ENCODE measurements around the gene COPS3.

The COPS3 gene

GRCh38 chr17:17300624-17301568 lies 19.9 kb upstream of the COPS3 start:
- Histone ChIP-seq H3K27ac (replicated peaks) (no peak overlapping the region), H3K4me3 (replicated peaks; ENCODE audit: insufficient read depth, low read length) (no peak overlapping the region)

DNA sequence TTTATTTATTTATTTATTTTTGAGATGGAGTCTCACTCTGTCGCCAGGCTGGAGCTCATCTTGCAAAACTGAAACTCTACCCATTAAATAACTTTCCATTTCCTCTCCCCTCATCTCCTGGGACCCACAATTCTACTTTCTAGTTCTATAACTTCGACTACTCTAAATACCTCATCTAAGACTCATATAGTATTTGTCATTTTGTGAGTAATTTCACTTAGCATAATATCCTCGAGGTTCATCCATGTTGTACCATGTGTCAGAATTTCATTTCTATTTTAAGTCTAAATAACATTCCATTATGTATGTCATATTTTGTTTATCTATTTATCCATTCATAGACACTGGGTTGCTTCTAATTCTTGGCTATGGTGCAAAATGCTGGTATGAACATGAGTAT lies 17.1 kb upstream of the COPS3 start:
- Histone ChIP-seq H3K27me3 (ENCODE audit: insufficient read depth, poor library complexity, severe bottlenecking) (no peaks in the 10 kb centered on the region), H3K27ac (replicated peaks) (no peak overlapping the region), H3K4me3 (replicated peaks; ENCODE audit: insufficient read depth, low read length) (no peak overlapping the region)
- DNase-seq (ENCODE audit: low read depth in 1 of 2, low spot score in 1 of 2) = no peak
- TF ChIP-seq CTCF (IDR thresholded peaks at IDR 0.05; ENCODE audit: insufficient read depth, low read length) = no peak
- TF ChIP-seq SPI1 (IDR thresholded peaks at IDR 0.05; ENCODE audit: borderline replicate concordance, low read depth) = no peak
- TF ChIP-seq, protein P1, sequence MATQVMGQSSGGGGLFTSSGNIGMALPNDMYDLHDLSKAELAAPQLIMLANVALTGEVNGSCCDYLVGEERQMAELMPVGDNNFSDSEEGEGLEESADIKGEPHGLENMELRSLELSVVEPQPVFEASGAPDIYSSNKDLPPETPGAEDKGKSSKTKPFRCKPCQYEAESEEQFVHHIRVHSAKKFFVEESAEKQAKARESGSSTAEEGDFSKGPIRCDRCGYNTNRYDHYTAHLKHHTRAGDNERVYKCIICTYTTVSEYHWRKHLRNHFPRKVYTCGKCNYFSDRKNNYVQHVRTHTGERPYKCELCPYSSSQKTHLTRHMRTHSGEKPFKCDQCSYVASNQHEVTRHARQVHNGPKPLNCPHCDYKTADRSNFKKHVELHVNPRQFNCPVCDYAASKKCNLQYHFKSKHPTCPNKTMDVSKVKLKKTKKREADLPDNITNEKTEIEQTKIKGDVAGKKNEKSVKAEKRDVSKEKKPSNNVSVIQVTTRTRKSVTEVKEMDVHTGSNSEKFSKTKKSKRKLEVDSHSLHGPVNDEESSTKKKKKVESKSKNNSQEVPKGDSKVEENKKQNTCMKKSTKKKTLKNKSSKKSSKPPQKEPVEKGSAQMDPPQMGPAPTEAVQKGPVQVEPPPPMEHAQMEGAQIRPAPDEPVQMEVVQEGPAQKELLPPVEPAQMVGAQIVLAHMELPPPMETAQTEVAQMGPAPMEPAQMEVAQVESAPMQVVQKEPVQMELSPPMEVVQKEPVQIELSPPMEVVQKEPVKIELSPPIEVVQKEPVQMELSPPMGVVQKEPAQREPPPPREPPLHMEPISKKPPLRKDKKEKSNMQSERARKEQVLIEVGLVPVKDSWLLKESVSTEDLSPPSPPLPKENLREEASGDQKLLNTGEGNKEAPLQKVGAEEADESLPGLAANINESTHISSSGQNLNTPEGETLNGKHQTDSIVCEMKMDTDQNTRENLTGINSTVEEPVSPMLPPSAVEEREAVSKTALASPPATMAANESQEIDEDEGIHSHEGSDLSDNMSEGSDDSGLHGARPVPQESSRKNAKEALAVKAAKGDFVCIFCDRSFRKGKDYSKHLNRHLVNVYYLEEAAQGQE (IDR thresholded peaks at IDR 0.05; ENCODE audit: insufficient replicate concordance, low read depth) = no peak

More at GRCh38 chr17:17300624-17301568, 19.9 kb upstream of the COPS3 start:
- no peaks in the 10 kb centered on the region for H3K27me3 ChIP-seq (ENCODE audit: insufficient read depth, poor library complexity, severe bottlenecking)
- DNase-seq (ENCODE audit: low read depth in 1 of 2, low spot score in 1 of 2) = no peak
- TF ChIP-seq CTCF (IDR thresholded peaks at IDR 0.05; ENCODE audit: insufficient read depth, low read length) = no peak
- no peak for TF ChIP-seq SPI1 (IDR thresholded peaks at IDR 0.05; ENCODE audit: borderline replicate concordance, low read depth)
- TF ChIP-seq, protein P1 (IDR thresholded peaks at IDR 0.05; ENCODE audit: insufficient replicate concordance, low read depth) = no peak
- no peak for TF ChIP-seq GABPA (IDR thresholded peaks at IDR 0.05; ENCODE audit: low read depth)
- no peak for TF ChIP-seq POLR2AphosphoS5 (IDR thresholded peaks at IDR 0.05; ENCODE audit: low read depth)

DNA sequence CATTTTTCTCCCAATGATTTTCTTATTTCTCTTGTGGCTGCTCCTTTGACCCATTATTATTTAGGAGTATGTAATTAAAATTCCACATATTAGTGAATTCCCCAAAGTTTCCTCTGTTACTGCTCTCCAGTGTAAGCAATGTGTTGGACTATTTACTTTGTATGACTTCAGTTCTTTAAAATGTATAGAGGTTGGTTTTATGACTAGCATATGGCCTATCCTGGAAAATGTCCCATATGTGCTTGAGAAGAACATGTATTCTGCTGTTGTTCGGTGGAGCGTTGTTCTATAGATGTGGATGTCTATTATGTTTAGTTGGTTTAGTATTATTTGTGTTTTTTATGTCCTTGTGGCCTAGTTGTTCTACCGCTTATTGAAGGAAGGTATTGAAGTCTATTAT lies 16.2 kb upstream of the COPS3 start:
- TF ChIP-seq GABPA (IDR thresholded peaks at IDR 0.05; ENCODE audit: low read depth) (no peak), SPI1 (IDR thresholded peaks at IDR 0.05; ENCODE audit: borderline replicate concordance, low read depth) (no peak), CTCF (IDR thresholded peaks at IDR 0.05; ENCODE audit: insufficient read depth, low read length) (no peak), POLR2AphosphoS5 (IDR thresholded peaks at IDR 0.05; ENCODE audit: low read depth) (no peak)
- TF ChIP-seq, protein P1 (IDR thresholded peaks at IDR 0.05; ENCODE audit: insufficient replicate concordance, low read depth) = no peak
- no peak for DNase-seq (ENCODE audit: low read depth in 1 of 2, low spot score in 1 of 2)
- Histone ChIP-seq H3K4me3 (replicated peaks; ENCODE audit: insufficient read depth, low read length) (no peak overlapping the region), H3K27ac (replicated peaks) (no peak overlapping the region), H3K27me3 (ENCODE audit: insufficient read depth, poor library complexity, severe bottlenecking) (no peaks in the 10 kb centered on the region)

Data from HL-60 (cell line).